Breast epithelium (tissue), 3 donors: ENCODE results near the gene SLC4A7.

Experiments used
- POLR2A ChIP-seq: fragments of 450-650 bp; IDR thresholded peaks from one replicate; pipeline ENCODE4 v1.6.1; 2016; ENCODE audit warnings: antibody characterized with exemption, mild to moderate bottlenecking, moderate library complexity
- TF ChIP-seq, protein P1 (sequence below), 3 donors: fragments of 450-650 bp; IDR thresholded peaks; one replicate each; pipeline ENCODE4 v1.5.1; 2016 to 2017; ENCODE audit warnings: antibody characterized with exemption in 3 of 3, mild to moderate bottlenecking in 3 of 3, moderate library complexity in 3 of 3

DNA sequence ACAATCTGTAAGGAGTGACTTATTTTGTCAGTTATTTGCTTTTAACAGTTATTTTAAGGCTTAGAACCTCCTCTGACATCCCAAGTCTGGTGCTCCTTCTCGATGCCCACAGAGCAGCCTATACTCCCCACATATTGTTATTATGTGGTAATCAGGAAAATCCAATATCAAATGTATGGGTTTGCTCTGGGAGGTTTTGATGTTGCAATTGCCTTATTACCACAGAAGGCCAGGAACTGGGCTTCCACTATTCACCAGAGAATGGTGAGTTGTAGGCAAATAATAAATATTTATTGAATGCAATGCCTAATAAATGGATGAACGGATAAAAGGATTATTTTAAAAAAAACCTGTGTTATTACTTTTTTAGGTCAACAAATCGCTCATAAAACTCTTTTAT is 127.2 kb downstream of the SLC4A7 start:
- TF ChIP-seq, protein P1, sequence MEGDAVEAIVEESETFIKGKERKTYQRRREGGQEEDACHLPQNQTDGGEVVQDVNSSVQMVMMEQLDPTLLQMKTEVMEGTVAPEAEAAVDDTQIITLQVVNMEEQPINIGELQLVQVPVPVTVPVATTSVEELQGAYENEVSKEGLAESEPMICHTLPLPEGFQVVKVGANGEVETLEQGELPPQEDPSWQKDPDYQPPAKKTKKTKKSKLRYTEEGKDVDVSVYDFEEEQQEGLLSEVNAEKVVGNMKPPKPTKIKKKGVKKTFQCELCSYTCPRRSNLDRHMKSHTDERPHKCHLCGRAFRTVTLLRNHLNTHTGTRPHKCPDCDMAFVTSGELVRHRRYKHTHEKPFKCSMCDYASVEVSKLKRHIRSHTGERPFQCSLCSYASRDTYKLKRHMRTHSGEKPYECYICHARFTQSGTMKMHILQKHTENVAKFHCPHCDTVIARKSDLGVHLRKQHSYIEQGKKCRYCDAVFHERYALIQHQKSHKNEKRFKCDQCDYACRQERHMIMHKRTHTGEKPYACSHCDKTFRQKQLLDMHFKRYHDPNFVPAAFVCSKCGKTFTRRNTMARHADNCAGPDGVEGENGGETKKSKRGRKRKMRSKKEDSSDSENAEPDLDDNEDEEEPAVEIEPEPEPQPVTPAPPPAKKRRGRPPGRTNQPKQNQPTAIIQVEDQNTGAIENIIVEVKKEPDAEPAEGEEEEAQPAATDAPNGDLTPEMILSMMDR (IDR thresholded peaks at IDR 0.05): no peak
- no peak for TF ChIP-seq POLR2A
